ENCODE measurements around the gene MOV10L1. TPM values are rescaled to one million over a fixed set of nuclear protein-coding genes. Genes with fewer than 3 reads are reported as not detected.

The MOV10L1 gene
- total RNA-seq, 1 experiment from 2014 or later: 0.26 TPM

GRCh38 chr22:50083462-50084079 lies 6.2 kb upstream of the MOV10L1 start:
- Histone ChIP-seq H3K9ac (ENCODE audit: low read length) (no peak overlapping the region), H3K4me3 (ENCODE audit: low read length) (no peak overlapping the region), H3K9me2 (replicated peaks; ENCODE audit: low read length) (no peaks in the 10 kb centered on the region), H3K4me1 (ENCODE audit: insufficient read depth, low read length) (no peaks in the 10 kb centered on the region), H3K4me2 (ENCODE audit: low read length) (no peak overlapping the region), H3K27me3 (ENCODE audit: low read length) (no peaks in the 10 kb centered on the region), H3K36me3 (ENCODE audit: low read depth, low read length) (no peaks in the 10 kb centered on the region), H3K79me2 (ENCODE audit: low read length) (no peaks in the 10 kb centered on the region), H3K27ac (ENCODE audit: low read length) (no peak overlapping the region), H4K20me1 (ENCODE audit: low read length) (no peaks in the 10 kb centered on the region), H3K9me3 (ENCODE audit: low read length) (no peaks in the 10 kb centered on the region), H2AFZ (ENCODE audit: low read length) (no peak overlapping the region), H3F3A (ENCODE audit: low read length, unreplicated experiment) (no peaks in the 10 kb centered on the region)
- DNase-seq (no peak), ATAC-seq (no peak)
- CTCF ChIA-PET: no interaction called here
- no TSS peak for BruUV-seq (replicated peaks)
- TF ChIP-seq EZH2phosphoT487 (IDR thresholded peaks at IDR 0.05; ENCODE audit: borderline replicate concordance, low read length) (no peak), CTCF (conservative IDR thresholded peaks at IDR 0.05; ENCODE audit: low read depth, low read length) (no peak), EZH2 (IDR thresholded peaks at IDR 0.05; ENCODE audit: low read length, unreplicated experiment) (no peak)
- POLR2A ChIA-PET (ENCODE audit: unreplicated experiment): no interaction called here
- intact Hi-C loops (cut with micrococcal nuclease): no loop called here

GRCh38 chr22:50084080-50084477 lies 5.7 kb upstream of the MOV10L1 start:
- Histone ChIP-seq H4K20me1 (ENCODE audit: low read length) (no peaks in the 10 kb centered on the region), H3F3A (ENCODE audit: low read length, unreplicated experiment) (no peaks in the 10 kb centered on the region), H3K9me3 (ENCODE audit: low read length) (no peaks in the 10 kb centered on the region), H3K36me3 (ENCODE audit: low read depth, low read length) (no peaks in the 10 kb centered on the region), H3K9me2 (replicated peaks; ENCODE audit: low read length) (no peaks in the 10 kb centered on the region), H3K27ac (ENCODE audit: low read length) (no peak overlapping the region), H2AFZ (ENCODE audit: low read length) (no peak overlapping the region), H3K4me2 (ENCODE audit: low read length) (no peak overlapping the region), H3K79me2 (ENCODE audit: low read length) (no peaks in the 10 kb centered on the region), H3K9ac (ENCODE audit: low read length) (no peak overlapping the region), H3K4me1 (ENCODE audit: insufficient read depth, low read length) (no peaks in the 10 kb centered on the region), H3K27me3 (ENCODE audit: low read length) (no peaks in the 10 kb centered on the region), H3K4me3 (ENCODE audit: low read length) (no peak overlapping the region)
- ChIA-PET CTCF (no interaction called here), POLR2A (ENCODE audit: unreplicated experiment) (no interaction called here)
- DNase-seq (no peak), ATAC-seq (no peak)
- intact Hi-C loops (cut with micrococcal nuclease): no loop called here
- TF ChIP-seq CTCF (conservative IDR thresholded peaks at IDR 0.05; ENCODE audit: low read depth, low read length) (no peak), EZH2 (IDR thresholded peaks at IDR 0.05; ENCODE audit: low read length, unreplicated experiment) (no peak), EZH2phosphoT487 (IDR thresholded peaks at IDR 0.05; ENCODE audit: borderline replicate concordance, low read length) (no peak)
- no TSS peak for BruUV-seq (replicated peaks)

DNA sequence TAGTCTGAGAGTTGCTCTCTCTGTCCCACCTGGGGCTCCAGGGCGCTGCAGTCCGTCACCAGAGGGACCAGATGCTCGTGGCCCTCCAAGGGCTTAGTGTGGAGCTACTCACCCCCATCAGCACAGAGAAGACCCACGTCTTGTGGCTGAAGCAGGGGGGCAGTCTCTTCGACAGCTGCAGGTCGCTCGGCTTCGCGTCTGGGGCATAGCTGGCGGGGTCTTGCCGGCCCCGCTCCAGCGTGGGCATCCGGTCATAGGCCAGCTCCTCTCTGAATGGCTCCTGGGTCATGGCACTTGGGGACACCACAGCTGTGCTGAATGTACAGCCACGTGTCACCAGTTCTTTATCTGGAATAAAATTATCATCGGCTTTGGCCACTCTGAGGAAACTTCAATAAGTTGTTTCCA lies 5.2 kb upstream of the MOV10L1 start:
- H3K4me2 ChIP-seq (ENCODE audit: low read length): no peak overlapping the region
- no peak overlapping the region for H3K27ac ChIP-seq (ENCODE audit: low read length)
- no peak overlapping the region for H3K4me3 ChIP-seq (ENCODE audit: low read length)
- no peak overlapping the region for H3K9ac ChIP-seq (ENCODE audit: low read length)
- no peak overlapping the region for H2AFZ ChIP-seq (ENCODE audit: low read length)
- ATAC-seq: no peak
- intact Hi-C loops (cut with micrococcal nuclease): no loop called here
- H3F3A ChIP-seq (ENCODE audit: low read length, unreplicated experiment): no peaks in the 10 kb centered on the region
- H3K36me3 ChIP-seq (ENCODE audit: low read depth, low read length): no peaks in the 10 kb centered on the region
- H3K27me3 ChIP-seq (ENCODE audit: low read length): no peaks in the 10 kb centered on the region
- BruUV-seq (replicated peaks): no TSS peak
- no peak for DNase-seq
- H3K79me2 ChIP-seq (ENCODE audit: low read length): no peaks in the 10 kb centered on the region
- POLR2A ChIA-PET (ENCODE audit: unreplicated experiment): no interaction called here
- no peaks in the 10 kb centered on the region for H3K9me3 ChIP-seq (ENCODE audit: low read length)
- no peak for TF ChIP-seq EZH2phosphoT487 (IDR thresholded peaks at IDR 0.05; ENCODE audit: borderline replicate concordance, low read length)
- no peak for TF ChIP-seq EZH2 (IDR thresholded peaks at IDR 0.05; ENCODE audit: low read length, unreplicated experiment)
- TF ChIP-seq CTCF (conservative IDR thresholded peaks at IDR 0.05; ENCODE audit: low read depth, low read length): no peak
- CTCF ChIA-PET: no interaction called here
- no peaks in the 10 kb centered on the region for H3K9me2 ChIP-seq (replicated peaks; ENCODE audit: low read length)
- no peaks in the 10 kb centered on the region for H4K20me1 ChIP-seq (ENCODE audit: low read length)
- H3K4me1 ChIP-seq (ENCODE audit: insufficient read depth, low read length): no peaks in the 10 kb centered on the region
